Measurements from ENCODE around the gene LPP.

Gene LPP

DNA sequence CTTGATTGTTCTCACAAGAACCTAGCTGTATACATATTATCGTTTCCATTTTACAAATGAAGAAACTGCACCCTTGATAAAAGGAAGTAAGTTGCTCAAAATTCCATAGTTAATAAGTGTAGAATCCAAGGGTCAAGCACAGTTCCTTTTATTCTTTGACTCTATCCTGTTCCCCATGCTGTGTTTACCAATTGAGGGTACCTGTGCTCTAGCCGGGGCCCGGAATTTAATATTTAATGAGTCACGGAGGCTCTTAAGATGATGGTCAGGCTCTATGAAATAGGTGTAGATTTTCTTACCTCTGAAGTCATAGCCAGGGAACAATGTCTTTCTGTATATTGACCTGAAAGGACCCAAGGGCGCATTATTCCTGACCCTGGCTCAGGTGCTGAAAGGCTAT, 65.2 kb downstream of the LPP start:
- TF ChIP-seq EZH2 (IDR thresholded peaks at IDR 0.05; ENCODE audit: borderline replicate concordance, low read length), result no peak
- TF ChIP-seq, protein P1, sequence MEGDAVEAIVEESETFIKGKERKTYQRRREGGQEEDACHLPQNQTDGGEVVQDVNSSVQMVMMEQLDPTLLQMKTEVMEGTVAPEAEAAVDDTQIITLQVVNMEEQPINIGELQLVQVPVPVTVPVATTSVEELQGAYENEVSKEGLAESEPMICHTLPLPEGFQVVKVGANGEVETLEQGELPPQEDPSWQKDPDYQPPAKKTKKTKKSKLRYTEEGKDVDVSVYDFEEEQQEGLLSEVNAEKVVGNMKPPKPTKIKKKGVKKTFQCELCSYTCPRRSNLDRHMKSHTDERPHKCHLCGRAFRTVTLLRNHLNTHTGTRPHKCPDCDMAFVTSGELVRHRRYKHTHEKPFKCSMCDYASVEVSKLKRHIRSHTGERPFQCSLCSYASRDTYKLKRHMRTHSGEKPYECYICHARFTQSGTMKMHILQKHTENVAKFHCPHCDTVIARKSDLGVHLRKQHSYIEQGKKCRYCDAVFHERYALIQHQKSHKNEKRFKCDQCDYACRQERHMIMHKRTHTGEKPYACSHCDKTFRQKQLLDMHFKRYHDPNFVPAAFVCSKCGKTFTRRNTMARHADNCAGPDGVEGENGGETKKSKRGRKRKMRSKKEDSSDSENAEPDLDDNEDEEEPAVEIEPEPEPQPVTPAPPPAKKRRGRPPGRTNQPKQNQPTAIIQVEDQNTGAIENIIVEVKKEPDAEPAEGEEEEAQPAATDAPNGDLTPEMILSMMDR (IDR thresholded peaks at IDR 0.05; ENCODE audit: low read length), result no peak
- Histone ChIP-seq H3K9ac (ENCODE audit: low read length) (no peak overlapping the region), H3K9me2 (ENCODE audit: low read depth, low read length) (no peaks in the 10 kb centered on the region), H3K4me1 (ENCODE audit: insufficient read depth, low read length, severe bottlenecking) (peaks cover 51% of the 10 kb centered on the region), H3F3A (ENCODE audit: insufficient read depth, low read length) (no peaks in the 10 kb centered on the region; the same call in 1 of the 2 replicates), H3K79me2 (ENCODE audit: insufficient read depth, low read length) (no peaks in the 10 kb centered on the region), H3K27me3 (ENCODE audit: insufficient read depth, low read length) (no peaks in the 10 kb centered on the region), H3K4me2 (ENCODE audit: low read length) (no peak overlapping the region), H4K20me1 (ENCODE audit: insufficient read depth, low read length) (no peaks in the 10 kb centered on the region), H3K4me3 (ENCODE audit: low read depth, low read length, poor library complexity, severe bottlenecking) (no peak overlapping the region), H3K36me3 (ENCODE audit: insufficient read depth, low read length) (no peaks in the 10 kb centered on the region), H3K9me3 (ENCODE audit: low read length) (no peaks in the 10 kb centered on the region), H3K27ac (ENCODE audit: low read depth, low read length, poor library complexity, severe bottlenecking) (no peak overlapping the region), H2AFZ (ENCODE audit: low read length) (no peak overlapping the region)

- H4K20me1 ChIP-seq (ENCODE audit: insufficient read depth, low read length), result no peaks in the 10 kb centered on the region
- no peak overlapping the region for H3K4me2 ChIP-seq (ENCODE audit: low read length)
- no peak overlapping the region for H3K27ac ChIP-seq (ENCODE audit: low read depth, low read length, poor library complexity, severe bottlenecking)
- no peaks in the 10 kb centered on the region for H3K36me3 ChIP-seq (ENCODE audit: insufficient read depth, low read length)
- H3K79me2 ChIP-seq (ENCODE audit: insufficient read depth, low read length), result no peaks in the 10 kb centered on the region
- peaks cover 40% of the 10 kb centered on the region for H3K4me1 ChIP-seq (ENCODE audit: insufficient read depth, low read length, severe bottlenecking)
- no peaks in the 10 kb centered on the region for H3K27me3 ChIP-seq (ENCODE audit: insufficient read depth, low read length)
- no peak overlapping the region for H2AFZ ChIP-seq (ENCODE audit: low read length)
- no peaks in the 10 kb centered on the region; the same call in 1 of the 2 replicates for H3F3A ChIP-seq (ENCODE audit: insufficient read depth, low read length)
- TF ChIP-seq EZH2 (IDR thresholded peaks at IDR 0.05; ENCODE audit: borderline replicate concordance, low read length), result no peak
- TF ChIP-seq, protein P1 (IDR thresholded peaks at IDR 0.05; ENCODE audit: low read length), result no peak
- no peaks in the 10 kb centered on the region for H3K9me3 ChIP-seq (ENCODE audit: low read length)
- no peaks in the 10 kb centered on the region for H3K9me2 ChIP-seq (ENCODE audit: low read depth, low read length)
- H3K4me3 ChIP-seq (ENCODE audit: low read depth, low read length, poor library complexity, severe bottlenecking), result no peak overlapping the region
- no peak overlapping the region for H3K9ac ChIP-seq (ENCODE audit: low read length)
Measured at GRCh38 chr3:188220097-188220788, 66.3 kb downstream of the LPP start.

DNA sequence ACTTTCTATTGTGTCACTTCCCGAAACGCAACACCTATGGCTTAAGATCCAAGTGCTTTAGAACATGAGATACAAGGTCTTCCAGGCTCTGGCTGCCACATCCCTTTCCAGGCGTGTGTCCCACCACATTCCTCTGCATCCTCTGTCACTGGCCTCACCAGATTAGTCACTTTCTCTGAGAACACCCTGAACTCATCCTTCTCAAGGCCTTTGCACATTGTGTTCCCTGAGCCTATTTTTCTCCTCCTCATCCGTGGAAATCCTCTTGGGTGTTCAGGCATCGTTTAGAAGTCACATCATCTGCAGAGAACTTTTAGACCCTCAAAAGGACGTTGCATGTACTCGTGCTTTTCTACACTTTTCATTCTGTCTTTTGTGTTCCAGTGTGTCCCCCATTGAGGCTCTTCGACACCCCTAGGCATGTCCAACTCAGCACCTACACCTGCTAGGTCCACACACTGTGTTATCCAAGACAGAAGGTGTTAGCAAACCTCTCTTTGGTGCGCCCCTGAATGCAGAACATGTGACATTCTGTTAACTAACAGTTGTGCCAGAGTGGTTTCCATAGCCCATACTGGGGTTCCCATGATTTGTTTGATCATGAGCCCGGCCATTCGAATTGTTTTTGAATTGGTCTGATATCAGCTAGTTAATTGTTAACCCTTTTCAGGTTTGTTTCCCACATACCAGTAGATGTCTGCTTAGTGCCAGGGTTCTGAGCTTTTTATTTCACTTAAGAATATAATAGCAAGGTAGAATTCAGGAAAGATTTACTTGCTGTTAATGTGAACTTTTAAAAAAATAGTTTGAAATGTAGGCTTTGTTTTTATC, 67.2 kb downstream of the LPP start:
- H3K4me1 ChIP-seq (ENCODE audit: insufficient read depth, low read length, severe bottlenecking), result peaks cover 30% of the 10 kb centered on the region
- H3K4me3 ChIP-seq (ENCODE audit: low read depth, low read length, poor library complexity, severe bottlenecking), result no peak overlapping the region
- no peaks in the 10 kb centered on the region for H3F3A ChIP-seq (ENCODE audit: insufficient read depth, low read length)
- no peaks in the 10 kb centered on the region for H3K79me2 ChIP-seq (ENCODE audit: insufficient read depth, low read length)
- TF ChIP-seq, protein P1 (IDR thresholded peaks at IDR 0.05; ENCODE audit: low read length), result no peak
- TF ChIP-seq EZH2 (IDR thresholded peaks at IDR 0.05; ENCODE audit: borderline replicate concordance, low read length), result no peak
- no peaks in the 10 kb centered on the region for H3K36me3 ChIP-seq (ENCODE audit: insufficient read depth, low read length)
- H3K9me3 ChIP-seq (ENCODE audit: low read length), result no peaks in the 10 kb centered on the region
- no peak overlapping the region for H3K27ac ChIP-seq (ENCODE audit: low read depth, low read length, poor library complexity, severe bottlenecking)
- no peak overlapping the region for H2AFZ ChIP-seq (ENCODE audit: low read length)
- H3K4me2 ChIP-seq (ENCODE audit: low read length), result no peak overlapping the region
- no peak overlapping the region for H3K9ac ChIP-seq (ENCODE audit: low read length)
- no peaks in the 10 kb centered on the region for H3K9me2 ChIP-seq (ENCODE audit: low read depth, low read length)
- H4K20me1 ChIP-seq (ENCODE audit: insufficient read depth, low read length), result no peaks in the 10 kb centered on the region
- no peaks in the 10 kb centered on the region for H3K27me3 ChIP-seq (ENCODE audit: insufficient read depth, low read length)
